Aorta (tissue), 5 donors: Measurements from ENCODE around the gene MYH7B. TPM values are rescaled to one million over a fixed set of nuclear protein-coding genes. Genes with fewer than 3 reads are reported as not detected.

Source experiments
- ATAC-seq: fragments of 200-7000 bp; cut with Tn5 transposase; one replicate; pipeline ENCODE4 v1.9.1; 2022; ENCODE audit warnings: moderate library complexity; ENCODE audit not compliant: low FRiP score
- DNase-seq, 2 donors: peaks; one replicate each; pipeline ENCODE4 v3.0.0-alpha.2; 2020
- H3K27ac ChIP-seq, 2 donors: one replicate each; pipeline ENCODE4 v1.5.1; 2013; ENCODE audit warnings: low read length in 2 of 2, mild to moderate bottlenecking in 2 of 2, moderate library complexity in 2 of 2, control low read depth in 1 of 2, inconsistent platforms in 1 of 2, low read depth in 1 of 2
- H3K27me3 ChIP-seq, 2 donors: one replicate each; pipeline ENCODE4 v1.6.1; 2013; ENCODE audit warnings: control low read depth in 1 of 2, low read length in 1 of 2, mild to moderate bottlenecking in 1 of 2, moderate library complexity in 1 of 2; ENCODE audit not compliant: insufficient read depth in 2 of 2, control insufficient read depth in 1 of 2
- H3K36me3 ChIP-seq, 2 donors: one replicate each; pipeline ENCODE4 v1.6.1; 2013; ENCODE audit warnings: control low read depth in 1 of 2, low read length in 1 of 2, mild to moderate bottlenecking in 1 of 2; ENCODE audit not compliant: insufficient read depth in 2 of 2, control insufficient read depth in 1 of 2
- H3K4me1 ChIP-seq, 2 donors: one replicate each; pipeline ENCODE4 v1.6.1; 2013; ENCODE audit warnings: low read length in 2 of 2, control low read depth in 1 of 2, mild to moderate bottlenecking in 1 of 2, moderate library complexity in 1 of 2; ENCODE audit not compliant: insufficient read depth in 2 of 2, control insufficient read depth in 1 of 2
- H3K4me3 ChIP-seq, 2 donors: one replicate each; pipeline ENCODE4 v1.5.1; 2013; ENCODE audit warnings: low read length in 2 of 2, control low read depth in 1 of 2, mild to moderate bottlenecking in 1 of 2
- H3K9me3 ChIP-seq: one replicate; pipeline ENCODE4 v1.6.1; 2013; ENCODE audit warnings: mild to moderate bottlenecking, low read length; ENCODE audit not compliant: control insufficient read depth
- WGBS, 2 donors: extraction: QIAGEN DNeasy Blood & Tissue Kit; methylation state at CpG; one replicate each; pipeline ENCODE4 v1.1.7; 2013; 5-methylcytosine and 5-hydroxymethylcytosine counted together
- intact Hi-C, 2 donors: fragments of 100-400 bp; cut with DNase I; formaldehyde crosslinking; loops; one replicate each; pipeline versions ENCODE4 v1.14.2 to v1.15.0; 2022
- polyA plus RNA-seq, 2 donors: library from polyadenylated mRNA; stranded (reverse); fragments of 200-250 nt; gene quantifications; one replicate each; pipeline ENCODE4 v1.2.3, GENCODE V29; 2013
- total RNA-seq, 2 donors: library from RNA; stranded (reverse); fragmentation: NEBNext Ultra II Directional; extraction: Animal tissue kit (Norgen Biotek cat#: 25700); gene quantifications; one replicate each; pipeline ENCODE4 v1.2.1, GENCODE V29; 2021
- donor health status: healthy with polysubstance abuse.
- donor health status: Bipolar disorder and iron deficiency.
- donor health status: DM: no; HTN: no; CAD: no.
- donor health status: DM: no; HTN: no; CAD: no.
- donor health status: DM: yes; HTN: yes; CAD: no.

Gene MYH7B
- total and polyA plus RNA-seq, 4 donors: 0.13 to 4.6 (median 0.72) TPM

GRCh38 chr20:34948030-34948429 is 7.6 kb upstream of the MYH7B start:
- no peak for ATAC-seq
- intact Hi-C loops: no loop called here

DNA sequence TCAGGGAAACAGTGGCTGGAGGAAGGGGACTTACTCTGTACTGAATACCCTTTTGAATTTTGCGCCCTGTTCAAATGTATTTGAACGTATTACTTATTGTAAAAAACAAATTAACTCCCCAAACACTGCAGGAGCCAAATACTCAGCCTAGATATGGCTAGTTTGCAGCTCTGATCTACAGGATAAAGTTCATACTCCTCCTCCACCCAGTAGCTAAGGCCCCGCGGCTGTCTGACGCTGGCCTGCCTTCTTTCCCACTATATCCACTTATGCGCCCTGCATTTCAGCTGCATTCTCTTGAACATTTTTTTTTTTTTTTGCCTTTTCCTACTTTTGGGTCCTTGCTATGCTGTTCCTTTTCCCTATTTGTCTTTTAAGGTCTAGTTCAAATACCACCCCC is 6.5 kb upstream of the MYH7B start:
- peaks cover 0 to 1% of the 10 kb centered on the region in 2 donors for H3K36me3 ChIP-seq
- 74 to 76% methylated on average over 6 of the region's 6 CpGs for WGBS, 2 donors
- no peaks in the 10 kb centered on the region for H3K9me3 ChIP-seq
- H3K27me3 ChIP-seq: no peaks in the 10 kb centered on the region
- ATAC-seq (no peak), DNase-seq (no peak)
- no peaks in the 10 kb centered on the region for H3K4me1 ChIP-seq
- no peak overlapping the region for H3K4me3 ChIP-seq
- H3K27ac ChIP-seq: no peak overlapping the region
- intact Hi-C loops: no loop called here

More at GRCh38 chr20:34948030-34948429, 7.6 kb upstream of the MYH7B start:
- H3K9me3 ChIP-seq: no peaks in the 10 kb centered on the region
- no peak overlapping the region for H3K4me3 ChIP-seq
- H3K27ac ChIP-seq: no peak overlapping the region
- no peaks in the 10 kb centered on the region for H3K27me3 ChIP-seq
- no peak for DNase-seq
- peaks cover 0 to 3% of the 10 kb centered on the region in 2 donors for H3K36me3 ChIP-seq
- H3K4me1 ChIP-seq: no peaks in the 10 kb centered on the region

DNA sequence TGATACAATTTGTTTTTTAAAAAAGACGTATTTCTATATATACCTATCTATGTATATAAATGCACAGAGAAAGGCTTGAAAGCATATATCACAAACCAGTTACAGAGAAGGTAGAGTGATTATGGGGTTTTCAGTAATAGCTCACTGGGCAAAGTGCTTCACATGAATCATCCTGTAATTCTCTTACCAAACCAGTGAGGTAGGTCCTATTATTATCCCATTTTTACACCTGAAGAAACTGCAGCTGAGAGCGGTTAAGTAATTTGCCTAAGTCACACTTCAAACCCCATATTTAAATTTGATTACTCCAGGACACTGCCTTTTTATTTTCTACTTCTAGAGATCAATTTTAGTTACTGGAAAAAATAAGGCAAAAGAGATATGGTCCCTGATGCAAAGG is 4.4 kb upstream of the MYH7B start:
- Histone ChIP-seq H3K27ac (no peak overlapping the region), H3K36me3 (no peaks in the 10 kb centered on the region), H3K4me3 (no peak overlapping the region), H3K4me1 (no peaks in the 10 kb centered on the region), H3K9me3 (no peaks in the 10 kb centered on the region), H3K27me3 (no peaks in the 10 kb centered on the region)
- DNase-seq (no peak), ATAC-seq (no peak)
- intact Hi-C loops: no loop called here
- 95 to 98% methylated on average over 2 of the region's 2 CpGs for whole genome bisulfite sequencing, 2 donors

DNA sequence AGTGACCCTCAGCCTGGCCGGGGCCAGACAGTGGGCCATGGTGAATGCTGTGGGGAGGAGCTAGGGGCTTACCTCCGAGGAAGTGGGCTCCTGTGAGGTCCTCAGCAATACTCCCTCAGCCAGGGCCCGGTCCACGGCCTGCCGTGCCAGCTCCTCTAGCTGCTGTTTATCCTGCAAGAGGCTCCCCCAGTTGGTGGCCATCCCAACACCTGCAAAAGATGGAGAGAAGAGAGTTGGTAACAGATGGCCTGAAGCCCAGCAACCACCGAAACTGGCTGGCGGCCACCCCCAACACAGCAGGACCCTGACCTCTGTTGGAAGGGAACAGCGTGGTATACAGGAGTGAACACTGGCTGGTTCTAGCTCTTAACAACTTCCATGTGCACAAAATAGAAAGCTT is 4.0 kb upstream of the MYH7B start:
- no peaks in the 10 kb centered on the region for H3K27me3 ChIP-seq
- H3K36me3 ChIP-seq: no peaks in the 10 kb centered on the region
- ATAC-seq (no peak), DNase-seq (no peak)
- no peaks in the 10 kb centered on the region for H3K9me3 ChIP-seq
- intact Hi-C loops: no loop called here
- H3K4me3 ChIP-seq: no peak overlapping the region
- 77 to 84% methylated on average over 8 of the region's 8 CpGs for WGBS, 2 donors
- H3K27ac ChIP-seq: no peak overlapping the region
- no peaks in the 10 kb centered on the region for H3K4me1 ChIP-seq

DNA sequence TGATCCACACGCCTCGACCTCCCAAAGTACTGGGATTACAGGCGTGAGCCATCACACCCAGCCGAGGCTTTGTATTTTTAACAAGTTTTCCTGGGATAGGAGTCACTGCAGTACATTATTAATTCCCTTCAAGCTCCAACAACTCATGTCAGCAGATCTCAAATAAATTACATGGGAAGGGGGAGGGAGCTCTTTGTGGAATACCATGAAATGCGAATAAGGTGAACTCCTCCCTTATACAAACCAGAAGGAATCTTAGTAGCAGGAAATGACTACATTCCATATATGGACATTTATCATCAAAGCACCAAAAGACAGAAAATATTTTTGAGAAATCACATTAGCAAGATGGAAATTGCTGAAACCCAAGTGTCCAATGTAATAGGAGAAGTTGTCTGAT is 3.0 kb upstream of the MYH7B start:
- 71 to 78% methylated on average over 5 of the region's 5 CpGs for WGBS, 2 donors
- Histone ChIP-seq H3K4me1 (no peaks in the 10 kb centered on the region), H3K9me3 (no peaks in the 10 kb centered on the region), H3K27ac (no peak overlapping the region), H3K4me3 (no peak overlapping the region), H3K27me3 (no peaks in the 10 kb centered on the region), H3K36me3 (no peaks in the 10 kb centered on the region)
- ATAC-seq: no peak
- no peak for DNase-seq
- intact Hi-C loops: no loop called here

DNA sequence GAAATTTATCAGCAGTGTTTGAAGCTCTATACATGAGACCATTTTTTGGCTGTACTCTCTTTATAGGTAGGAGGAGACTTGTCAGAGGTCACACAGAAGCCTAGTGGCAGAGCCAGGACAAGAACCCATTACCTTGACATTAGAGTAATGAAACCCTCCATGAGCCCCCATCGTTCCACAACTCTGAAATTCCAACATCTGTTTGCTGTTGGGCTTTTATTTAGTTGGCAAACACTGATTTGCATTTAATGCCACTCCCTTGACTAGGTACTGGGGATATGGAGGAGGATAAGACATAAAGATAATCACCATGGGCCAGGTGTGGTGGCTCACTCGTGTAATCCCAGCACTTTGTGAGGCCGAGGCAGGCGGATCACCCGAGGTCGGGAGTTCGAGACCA is 1.7 kb upstream of the MYH7B start:
- H3K27me3 ChIP-seq: no peaks in the 10 kb centered on the region
- H3K9me3 ChIP-seq: no peaks in the 10 kb centered on the region
- intact Hi-C loops: loop anchor here in 1 of 2 donors (2.0 kb wide), 1 partner anchor 79 kb away; no protein-coding TSS in a partner anchor
- ATAC-seq (no peak), DNase-seq (no peak)
- H3K36me3 ChIP-seq: no peaks in the 10 kb centered on the region
- WGBS, 2 donors: 92 to 93% methylated on average over 7 of the region's 7 CpGs
- H3K4me1 ChIP-seq: no peaks in the 10 kb centered on the region
- no peak overlapping the region for H3K4me3 ChIP-seq
- no peak overlapping the region for H3K27ac ChIP-seq

- DNase-seq (no peak), ATAC-seq (no peak)
- Histone ChIP-seq H3K4me3 (peak overlapping the region; percentile 21 to 37), H3K4me1 (no peaks in the 10 kb centered on the region), H3K27me3 (no peaks in the 10 kb centered on the region), H3K36me3 (no peaks in the 10 kb centered on the region), H3K27ac (no peak overlapping the region), H3K9me3 (no peaks in the 10 kb centered on the region)
- intact Hi-C loops: loop anchor here (1.0 to 5.0 kb wide), 4 partner anchors 48 to 137 kb away; partner anchors contain the start of gene TRPC4AP (in 1 of the 2)
- WGBS, 2 donors: 5% methylated on average over 13 of the region's 13 CpGs
Observed at GRCh38 chr20:34954904-34955230, 801 bp upstream of the MYH7B start.

DNA sequence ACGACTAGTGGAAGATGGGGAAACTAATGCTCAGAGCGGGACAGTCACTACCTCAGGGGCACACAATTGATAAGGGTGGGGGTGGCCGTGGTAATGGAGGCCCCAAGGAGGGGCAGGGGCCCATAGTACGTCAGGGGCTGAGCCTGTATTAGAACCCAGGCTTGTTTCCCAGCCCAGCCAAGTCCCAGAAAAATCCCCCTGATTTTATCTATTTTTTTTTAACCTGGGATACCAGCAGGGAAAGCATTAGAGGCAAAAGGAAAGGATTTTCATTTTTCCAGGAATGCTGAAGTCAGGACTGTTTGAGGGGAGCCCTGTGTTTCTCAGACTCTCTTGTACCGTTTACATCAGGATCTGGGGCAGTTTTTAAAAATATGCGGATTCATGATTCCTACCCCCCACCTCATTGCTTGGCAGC is 382 bp downstream of the MYH7B start:
- no peaks in the 10 kb centered on the region for H3K36me3 ChIP-seq
- no peaks in the 10 kb centered on the region for H3K27me3 ChIP-seq
- no peak for ATAC-seq
- peak overlapping the region; percentile 10 to 11 for H3K4me3 ChIP-seq
- 5 to 8% methylated on average over 6 of the region's 6 CpGs for WGBS, 2 donors
- peak overlapping the region in 1 of 2 donors; percentile 62 for H3K27ac ChIP-seq
- no peaks in the 10 kb centered on the region for H3K4me1 ChIP-seq
- H3K9me3 ChIP-seq: no peaks in the 10 kb centered on the region
- intact Hi-C loops: loop anchor here in 1 of 2 donors (5.0 kb wide), 2 partner anchors 49 to 136 kb away; partner anchors contain the start of gene TRPC4AP
- DNase-seq: no peak

DNA sequence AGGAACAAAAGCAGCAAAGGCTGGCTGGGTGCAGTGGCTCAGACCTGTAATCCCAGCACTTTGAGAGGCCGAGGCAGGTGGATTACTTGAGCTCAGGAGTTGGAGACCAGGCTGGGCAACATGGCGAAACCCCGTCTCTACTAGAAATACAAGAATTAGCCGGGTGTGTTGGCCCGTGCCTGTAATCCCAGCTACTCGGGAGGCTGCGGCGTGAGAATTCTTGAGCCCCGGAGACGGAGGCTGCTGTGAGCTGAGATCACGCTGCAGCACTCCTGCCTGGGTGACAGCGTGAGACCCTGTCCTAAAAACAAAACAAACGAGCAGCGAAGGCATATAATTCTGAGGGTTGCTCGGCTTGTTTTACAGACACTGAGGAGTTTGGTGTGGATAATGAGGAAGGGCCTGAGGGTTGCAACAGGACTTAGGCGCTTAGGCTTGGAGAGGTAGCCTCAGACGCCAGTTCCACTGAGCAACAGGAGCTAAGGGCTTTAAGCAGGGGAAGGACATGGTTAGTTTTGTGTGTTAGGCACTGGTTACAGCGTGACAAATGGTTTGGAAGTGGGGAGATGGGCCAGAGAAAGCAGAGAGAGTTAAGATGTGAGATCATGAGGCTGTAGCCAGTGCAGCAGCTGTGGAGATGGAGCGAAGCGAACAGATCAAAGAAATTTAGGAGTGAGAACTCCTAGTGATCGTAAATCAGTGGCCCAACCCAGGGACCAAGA is 1.2 kb downstream of the MYH7B start:
- no peak overlapping the region for H3K27ac ChIP-seq
- no peaks in the 10 kb centered on the region for H3K9me3 ChIP-seq
- H3K4me1 ChIP-seq: no peaks in the 10 kb centered on the region
- WGBS, 2 donors: 74 to 79% methylated on average over 21 of the region's 21 CpGs
- H3K4me3 ChIP-seq: no peak overlapping the region
- ATAC-seq: no peak
- no peaks in the 10 kb centered on the region for H3K27me3 ChIP-seq
- H3K36me3 ChIP-seq: no peaks in the 10 kb centered on the region
- DNase-seq: no peak
- intact Hi-C loops: loop anchor here in 1 of 2 donors (5.0 kb wide), 2 partner anchors 50 to 135 kb away; partner anchors contain the start of gene TRPC4AP
